DOHH2 (cell line): ENCODE results near the gene UBA5.

Source experiments
- H3F3A ChIP-seq: fragments of 200-600 bp; sonication (generic), shearing (Covaris generic); 2 replicates; pipeline ENCODE4 v1.6.0; 2016; ENCODE audit warnings: antibody characterized with exemption, mild to moderate bottlenecking; ENCODE audit not compliant: control insufficient read depth, insufficient read depth
- H3K27ac ChIP-seq: fragments of 200-600 bp; sonication (generic); 2 replicates; pipeline ENCODE4 v1.5.1; 2014; ENCODE audit warnings: low read depth, mild to moderate bottlenecking, low read length, moderate library complexity
- H3K27me3 ChIP-seq: fragments of 200-600 bp; sonication (generic); 2 replicates; pipeline ENCODE4 v1.6.1; 2014; ENCODE audit warnings: mild to moderate bottlenecking, low read length, mixed read lengths; ENCODE audit not compliant: control insufficient read depth
- H3K36me3 ChIP-seq: fragments of 200-600 bp; sonication (generic); 2 replicates; pipeline ENCODE4 v1.6.1; 2014; ENCODE audit warnings: mild to moderate bottlenecking, low read length, moderate library complexity, mixed read lengths; ENCODE audit not compliant: control insufficient read depth
- H3K4me1 ChIP-seq: fragments of 200-600 bp; sonication (generic); 2 replicates; pipeline ENCODE4 v1.6.1; 2014; ENCODE audit warnings: mild to moderate bottlenecking, low read length, mixed read lengths; ENCODE audit not compliant: control insufficient read depth
- H3K4me2 ChIP-seq: fragments of 200-600 bp; sonication (generic); 2 replicates; pipeline ENCODE4 v1.6.0; 2014; ENCODE audit warnings: mild to moderate bottlenecking, low read length, moderate library complexity
- H3K4me3 ChIP-seq: fragments of 200-600 bp; sonication (generic); 2 replicates; pipeline ENCODE4 v1.5.1; 2014; ENCODE audit warnings: mild to moderate bottlenecking, low read length, mixed read lengths
- H3K79me2 ChIP-seq: fragments of 200-600 bp; sonication (generic); 2 replicates; pipeline ENCODE4 v1.6.1; 2014; ENCODE audit warnings: mild to moderate bottlenecking, low read length, mixed read lengths; ENCODE audit not compliant: control insufficient read depth
- H3K9me2 ChIP-seq: fragments of 200-600 bp; sonication (generic); replicated peaks from 2 replicates; pipeline ENCODE4 v1.6.1; 2014; ENCODE audit warnings: mild to moderate bottlenecking, low read length, mixed read lengths; ENCODE audit not compliant: control insufficient read depth
- H3K9me3 ChIP-seq: fragments of 200-600 bp; sonication (generic); 2 replicates; pipeline ENCODE4 v1.6.1; 2014; ENCODE audit warnings: antibody characterized with exemption, low read length, mixed read lengths; ENCODE audit not compliant: control insufficient read depth, insufficient read depth
- H4K20me1 ChIP-seq: fragments of 200-600 bp; sonication (generic); 2 replicates; pipeline ENCODE4 v1.6.0; 2014; ENCODE audit warnings: low read depth, mild to moderate bottlenecking, antibody characterized with exemption, low read length, moderate library complexity; ENCODE audit not compliant: control insufficient read depth, insufficient read depth
- EZH2phosphoT487 ChIP-seq: fragments of 200-600 bp; sonication (generic); IDR thresholded peaks from 2 replicates; pipeline ENCODE4 v1.6.1; 2017; ENCODE audit warnings: borderline replicate concordance, mild to moderate bottlenecking, antibody characterized with exemption, low read length, moderate library complexity, mixed read lengths
- TF ChIP-seq, protein P1 (sequence below): fragments of 200-600 bp; sonication (generic); IDR thresholded peaks from one replicate; pipeline ENCODE4 v1.5.1; 2014; ENCODE audit warnings: antibody characterized with exemption, mild to moderate bottlenecking, low read depth, low read length; ENCODE audit not compliant: poor library complexity, severe bottlenecking

UBA5 gene

DNA sequence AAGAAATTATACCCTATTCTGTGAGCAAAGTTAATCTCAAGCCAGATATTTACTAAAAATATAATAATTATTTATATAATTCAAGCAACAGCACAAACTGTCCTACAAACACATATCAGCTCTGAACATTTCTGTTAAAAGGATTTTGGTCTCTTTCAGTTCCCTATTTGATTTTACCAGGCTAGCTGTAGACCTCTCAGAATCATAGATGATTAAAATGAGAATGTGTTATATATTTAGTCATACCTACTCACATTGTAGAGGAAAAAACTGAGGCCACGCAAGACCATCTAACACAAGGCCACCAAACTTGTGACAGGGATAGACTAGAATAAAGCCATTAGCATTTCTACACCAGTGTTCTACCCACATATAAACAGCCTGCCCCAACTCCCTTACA lies 34.5 kb upstream of the UBA5 start:
- Histone ChIP-seq H3K4me2 (peak overlapping the region; percentile 34), H3K4me1 (peaks cover 38% of the 10 kb centered on the region), H3K9me2 (no peaks in the 10 kb centered on the region), H3K27ac (peak overlapping the region; percentile 23; the same call in 1 of the 2 replicates), H3F3A (peaks cover 3% of the 10 kb centered on the region; the same call in 1 of the 2 replicates), H3K79me2 (no peaks in the 10 kb centered on the region), H3K4me3 (no peak overlapping the region), H4K20me1 (no peaks in the 10 kb centered on the region), H3K9me3 (no peaks in the 10 kb centered on the region), H3K27me3 (no peaks in the 10 kb centered on the region), H3K36me3 (peaks cover 23% of the 10 kb centered on the region)
- no peak for TF ChIP-seq EZH2phosphoT487
- TF ChIP-seq, protein P1, sequence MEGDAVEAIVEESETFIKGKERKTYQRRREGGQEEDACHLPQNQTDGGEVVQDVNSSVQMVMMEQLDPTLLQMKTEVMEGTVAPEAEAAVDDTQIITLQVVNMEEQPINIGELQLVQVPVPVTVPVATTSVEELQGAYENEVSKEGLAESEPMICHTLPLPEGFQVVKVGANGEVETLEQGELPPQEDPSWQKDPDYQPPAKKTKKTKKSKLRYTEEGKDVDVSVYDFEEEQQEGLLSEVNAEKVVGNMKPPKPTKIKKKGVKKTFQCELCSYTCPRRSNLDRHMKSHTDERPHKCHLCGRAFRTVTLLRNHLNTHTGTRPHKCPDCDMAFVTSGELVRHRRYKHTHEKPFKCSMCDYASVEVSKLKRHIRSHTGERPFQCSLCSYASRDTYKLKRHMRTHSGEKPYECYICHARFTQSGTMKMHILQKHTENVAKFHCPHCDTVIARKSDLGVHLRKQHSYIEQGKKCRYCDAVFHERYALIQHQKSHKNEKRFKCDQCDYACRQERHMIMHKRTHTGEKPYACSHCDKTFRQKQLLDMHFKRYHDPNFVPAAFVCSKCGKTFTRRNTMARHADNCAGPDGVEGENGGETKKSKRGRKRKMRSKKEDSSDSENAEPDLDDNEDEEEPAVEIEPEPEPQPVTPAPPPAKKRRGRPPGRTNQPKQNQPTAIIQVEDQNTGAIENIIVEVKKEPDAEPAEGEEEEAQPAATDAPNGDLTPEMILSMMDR: no peak

DNA sequence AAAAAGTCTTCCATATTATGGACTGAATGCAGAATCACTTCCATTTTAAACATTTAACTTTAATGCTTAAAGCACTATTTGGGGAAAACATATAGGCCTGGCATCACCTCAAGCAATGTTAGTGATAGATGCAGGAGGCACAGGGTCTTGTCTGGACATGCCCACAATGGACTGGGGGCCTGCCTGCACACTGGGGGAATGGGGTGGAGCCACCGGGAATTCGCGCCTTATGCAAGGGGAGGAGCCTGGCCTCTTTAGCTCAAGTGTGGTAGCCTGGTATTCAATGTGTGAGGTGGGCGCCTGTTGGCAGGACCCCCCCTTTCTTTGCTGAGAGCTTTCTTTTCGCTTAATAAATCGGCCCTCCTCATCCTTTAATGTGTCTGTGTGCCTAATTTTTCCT lies 33.2 kb upstream of the UBA5 start:
- TF ChIP-seq, protein P1: no peak
- TF ChIP-seq EZH2phosphoT487: no peak
- Histone ChIP-seq H3K4me1 (peaks cover 36% of the 10 kb centered on the region), H3K4me3 (no peak overlapping the region), H3K27me3 (no peaks in the 10 kb centered on the region), H3K36me3 (peaks cover 18% of the 10 kb centered on the region), H3F3A (peaks cover 3% of the 10 kb centered on the region; the same call in 1 of the 2 replicates), H3K27ac (no peak overlapping the region), H3K79me2 (no peaks in the 10 kb centered on the region), H3K9me2 (no peaks in the 10 kb centered on the region), H3K4me2 (no peak overlapping the region), H3K9me3 (no peaks in the 10 kb centered on the region), H4K20me1 (no peaks in the 10 kb centered on the region)

- Histone ChIP-seq H3K9me3 (no peaks in the 10 kb centered on the region), H3K4me1 (peaks cover 24% of the 10 kb centered on the region), H3K27me3 (no peaks in the 10 kb centered on the region), H3K4me3 (no peak overlapping the region), H3K79me2 (no peaks in the 10 kb centered on the region), H3K9me2 (no peaks in the 10 kb centered on the region), H3F3A (peaks cover 3% of the 10 kb centered on the region; the same call in 1 of the 2 replicates), H3K4me2 (no peak overlapping the region), H3K36me3 (peaks cover 18% of the 10 kb centered on the region), H4K20me1 (no peaks in the 10 kb centered on the region), H3K27ac (no peak overlapping the region)
- TF ChIP-seq, protein P1: no peak
- TF ChIP-seq EZH2phosphoT487: no peak
These were observed 32.0 kb upstream of the UBA5 start for GRCh38 chr3:132628157-132628556.
